HEK293T (cell line): ENCODE measurements around the gene IVL.

ENCODE experiments used
- SP1 ChIP-seq: fragments of 450-650 bp; IDR thresholded peaks from 2 replicates; pipeline ENCODE4 v1.6.1; 2017
- TARDBP ChIP-seq: fragments of 450-650 bp; IDR thresholded peaks from 2 replicates; pipeline ENCODE4 v1.6.1; 2016

- no peak for TF ChIP-seq TARDBP
- no peak for TF ChIP-seq SP1
Observed at GRCh38 chr1:152942161-152942560, 33.8 kb downstream of the IVL start.
